Measurements from ENCODE around the gene ROR2. TPM values are rescaled to one million over a fixed set of nuclear protein-coding genes. Genes with fewer than 3 reads are reported as not detected.

The ROR2 gene
- total RNA-seq, 2 experiments from 2014 or later = not detected

DNA sequence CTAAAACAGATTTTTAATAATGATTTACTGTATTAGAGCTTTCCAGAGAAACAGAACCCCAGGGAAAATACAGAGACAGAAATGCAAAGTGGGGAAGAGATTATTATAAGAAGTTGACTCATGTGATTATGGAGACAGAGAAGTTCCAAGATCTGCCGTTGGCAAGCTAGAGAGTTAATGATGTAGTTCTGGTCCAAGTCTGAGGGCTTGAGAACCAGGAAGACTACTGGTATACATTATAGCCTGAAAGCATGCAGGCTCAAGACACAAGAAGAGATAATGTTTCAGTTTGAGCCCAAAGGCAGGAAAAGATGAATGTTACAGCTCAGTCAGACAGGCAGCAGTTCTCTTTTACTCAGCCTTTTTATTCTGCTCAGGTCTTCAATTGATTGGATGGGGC lies 427.5 kb downstream of the ROR2 start:
- TF ChIP-seq, protein P1, sequence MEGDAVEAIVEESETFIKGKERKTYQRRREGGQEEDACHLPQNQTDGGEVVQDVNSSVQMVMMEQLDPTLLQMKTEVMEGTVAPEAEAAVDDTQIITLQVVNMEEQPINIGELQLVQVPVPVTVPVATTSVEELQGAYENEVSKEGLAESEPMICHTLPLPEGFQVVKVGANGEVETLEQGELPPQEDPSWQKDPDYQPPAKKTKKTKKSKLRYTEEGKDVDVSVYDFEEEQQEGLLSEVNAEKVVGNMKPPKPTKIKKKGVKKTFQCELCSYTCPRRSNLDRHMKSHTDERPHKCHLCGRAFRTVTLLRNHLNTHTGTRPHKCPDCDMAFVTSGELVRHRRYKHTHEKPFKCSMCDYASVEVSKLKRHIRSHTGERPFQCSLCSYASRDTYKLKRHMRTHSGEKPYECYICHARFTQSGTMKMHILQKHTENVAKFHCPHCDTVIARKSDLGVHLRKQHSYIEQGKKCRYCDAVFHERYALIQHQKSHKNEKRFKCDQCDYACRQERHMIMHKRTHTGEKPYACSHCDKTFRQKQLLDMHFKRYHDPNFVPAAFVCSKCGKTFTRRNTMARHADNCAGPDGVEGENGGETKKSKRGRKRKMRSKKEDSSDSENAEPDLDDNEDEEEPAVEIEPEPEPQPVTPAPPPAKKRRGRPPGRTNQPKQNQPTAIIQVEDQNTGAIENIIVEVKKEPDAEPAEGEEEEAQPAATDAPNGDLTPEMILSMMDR (IDR thresholded peaks at IDR 0.05) = no peak
- ChIA-PET POLR2A (no interaction called here), CTCF (no interaction called here)
- intact Hi-C loops (cut with DNase I, micrococcal nuclease) = no loop called here
- Histone ChIP-seq H3K4me3 (ENCODE audit: low read length) (no peak overlapping the region), H3K4me1 (ENCODE audit: insufficient read depth, low read length) (no peaks in the 10 kb centered on the region), H3K27me3 (ENCODE audit: control insufficient read depth in 1 of 2, insufficient read depth in 2 of 2, low read length in 2 of 2) (peaks cover 3 to 5% of the 10 kb centered on the region in 2 experiments), H3K27ac (ENCODE audit: low read depth in 1 of 2, low read length in 2 of 2) (no peak overlapping the region), H3K36me3 (ENCODE audit: insufficient read depth, low read length) (no peaks in the 10 kb centered on the region), H3K9me3 (ENCODE audit: control insufficient read depth in 1 of 2, insufficient read depth in 1 of 2, low read length in 2 of 2) (no peaks in the 10 kb centered on the region)
- no peak overlapping the region for H3K27ac Mint-ChIP-seq
- no peaks in the 10 kb centered on the region for H3K4me1 Mint-ChIP-seq (ENCODE audit: low read depth)
- ATAC-seq (ENCODE audit: poor library complexity) = no peak
- H3K4me3 Mint-ChIP-seq = no peak overlapping the region
- peaks cover 40% of the 10 kb centered on the region for H3K27me3 Mint-ChIP-seq
- H3K9me3 Mint-ChIP-seq = no peaks in the 10 kb centered on the region
- no peaks in the 10 kb centered on the region for H3K36me3 Mint-ChIP-seq (ENCODE audit: low read depth)
- no peak for DNase-seq

DNA sequence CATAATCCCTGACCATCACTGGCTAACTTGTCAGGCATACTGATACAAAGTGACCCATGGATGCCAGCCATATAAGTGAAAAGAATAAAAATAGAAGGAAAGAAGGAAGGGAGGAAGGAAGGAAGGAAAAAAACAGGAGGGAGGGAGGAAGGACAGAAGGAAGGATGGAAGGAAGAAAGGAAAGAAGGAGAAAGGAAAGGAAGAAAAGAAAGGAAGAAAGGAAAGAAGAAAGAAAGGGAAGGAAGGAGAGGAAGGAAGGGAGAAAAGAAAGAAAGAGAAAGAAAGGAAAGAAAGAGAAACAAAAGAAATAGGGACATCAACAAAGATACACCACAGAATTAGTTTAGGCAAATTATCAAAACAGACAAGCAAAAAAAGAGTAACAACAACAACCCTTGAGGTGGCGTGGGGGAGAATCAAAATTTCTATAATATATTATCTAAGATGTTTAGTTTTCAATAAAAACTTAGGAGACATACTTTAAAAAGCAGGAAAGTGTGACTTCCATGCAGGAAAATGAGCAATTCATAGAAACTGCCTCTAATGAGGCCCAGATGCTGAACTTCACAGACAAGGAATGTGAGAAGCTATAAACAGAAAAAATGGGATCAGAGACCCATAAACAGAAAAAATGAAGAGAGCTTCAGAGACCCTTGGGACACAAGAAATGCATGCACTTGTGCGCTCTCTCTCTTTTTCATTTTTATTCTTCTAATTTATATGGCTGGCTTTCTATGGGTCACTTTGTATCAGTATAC lies 430.3 kb downstream of the ROR2 start:
- Histone ChIP-seq H3K4me1 (ENCODE audit: insufficient read depth, low read length) (no peaks in the 10 kb centered on the region), H3K9me3 (ENCODE audit: control insufficient read depth in 1 of 2, insufficient read depth in 1 of 2, low read length in 2 of 2) (no peaks in the 10 kb centered on the region), H3K27me3 (ENCODE audit: control insufficient read depth in 1 of 2, insufficient read depth in 2 of 2, low read length in 2 of 2) (peaks cover 0 to 5% of the 10 kb centered on the region in 2 experiments), H3K27ac (ENCODE audit: low read depth in 1 of 2, low read length in 2 of 2) (no peak overlapping the region), H3K36me3 (ENCODE audit: insufficient read depth, low read length) (no peaks in the 10 kb centered on the region), H3K4me3 (ENCODE audit: low read length) (no peak overlapping the region)
- DNase-seq = no peak
- CTCF ChIA-PET = no interaction called here
- no peak overlapping the region for H3K27ac Mint-ChIP-seq
- H3K4me3 Mint-ChIP-seq = no peak overlapping the region
- no peaks in the 10 kb centered on the region for H3K4me1 Mint-ChIP-seq (ENCODE audit: low read depth)
- POLR2A ChIA-PET = no interaction called here
- intact Hi-C loops (cut with DNase I, micrococcal nuclease) = no loop called here
- no peaks in the 10 kb centered on the region for H3K36me3 Mint-ChIP-seq (ENCODE audit: low read depth)
- TF ChIP-seq, protein P1 (IDR thresholded peaks at IDR 0.05) = no peak
- H3K27me3 Mint-ChIP-seq = peaks cover 55% of the 10 kb centered on the region
- no peak for ATAC-seq (ENCODE audit: poor library complexity)
- H3K9me3 Mint-ChIP-seq = no peaks in the 10 kb centered on the region

DNA sequence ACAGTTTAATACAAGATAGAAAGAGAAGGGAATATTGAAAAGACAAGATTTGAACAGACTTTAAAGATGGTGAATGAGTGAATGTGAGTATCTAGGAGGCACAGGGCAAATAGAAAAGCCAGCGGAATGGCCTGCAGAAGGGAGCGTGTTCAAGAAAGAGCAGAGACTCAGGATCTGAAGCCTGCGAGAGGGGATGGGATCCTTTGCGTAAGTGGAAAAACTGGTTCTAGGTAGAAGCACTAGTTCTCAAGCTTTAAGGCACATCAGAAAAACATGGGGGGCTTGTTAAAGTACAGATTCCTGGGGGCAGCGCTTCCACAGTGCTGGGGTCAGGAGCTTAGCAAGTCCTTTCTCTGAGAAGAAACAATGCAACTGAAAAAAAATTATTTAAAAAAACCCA lies 431.6 kb downstream of the ROR2 start:
- Histone ChIP-seq H3K36me3 (ENCODE audit: insufficient read depth, low read length) (no peaks in the 10 kb centered on the region), H3K27me3 (ENCODE audit: control insufficient read depth in 1 of 2, insufficient read depth in 2 of 2, low read length in 2 of 2) (no peaks in the 10 kb centered on the region), H3K27ac (ENCODE audit: low read depth in 1 of 2, low read length in 2 of 2) (no peak overlapping the region), H3K4me3 (ENCODE audit: low read length) (no peak overlapping the region), H3K4me1 (ENCODE audit: insufficient read depth, low read length) (no peaks in the 10 kb centered on the region), H3K9me3 (ENCODE audit: control insufficient read depth in 1 of 2, insufficient read depth in 1 of 2, low read length in 2 of 2) (no peaks in the 10 kb centered on the region)
- TF ChIP-seq, protein P1 (IDR thresholded peaks at IDR 0.05) = no peak
- ChIA-PET CTCF (no interaction called here), POLR2A (no interaction called here)
- ATAC-seq (ENCODE audit: poor library complexity) (no peak), DNase-seq (no peak)
- Mint-ChIP-seq H3K4me3 (no peak overlapping the region), H3K27me3 (peaks cover 64% of the 10 kb centered on the region), H3K9me3 (no peaks in the 10 kb centered on the region), H3K4me1 (ENCODE audit: low read depth) (no peaks in the 10 kb centered on the region), H3K36me3 (ENCODE audit: low read depth) (no peaks in the 10 kb centered on the region), H3K27ac (no peak overlapping the region)
- intact Hi-C loops (cut with DNase I, micrococcal nuclease) = no loop called here

Data from CD4-positive, alpha-beta T cell (primary cell).